HG02642 (cell line): ENCODE measurements around the gene ANGPTL4.
"Not testable (repeated sequence)": the region's sequence is repeated elsewhere in the genome, so short reads cannot be mapped to it uniquely, and the experiment has no call there.

Experiments used
- ATAC-seq: cut with Tn5 transposase; IDR thresholded peaks from one replicate; pipeline ENCODE4 v1.9.1; 2021; ENCODE audit warnings: mild to moderate bottlenecking; ENCODE audit not compliant: unreplicated experiment, poor library complexity

The ANGPTL4 gene

GRCh38 chr19:8363803-8364771 is at the start of gene ANGPTL4:
Gene ANGPTL4, plus strand, starts transcription at chr19:8364155. Its CDS starts 167 bp downstream, at chr19:8364322.
- ATAC-seq, result no peak

- ATAC-seq, result not testable (repeated sequence)
These were observed 48.8 kb upstream of the ANGPTL4 start for GRCh38 chr19:8314981-8315640.

GRCh38 chr19:8316351-8317125 is 47.4 kb upstream of the ANGPTL4 start:
- no peak for ATAC-seq

- ATAC-seq, result not testable (repeated sequence)
These were observed 45.1 kb upstream of the ANGPTL4 start for GRCh38 chr19:8318835-8319234.

- ATAC-seq, result no peak
These were observed 44.0 kb upstream of the ANGPTL4 start for GRCh38 chr19:8319807-8320520.

- ATAC-seq, result no peak
These were observed 43.3 kb upstream of the ANGPTL4 start for GRCh38 chr19:8320564-8321066.

GRCh38 chr19:8321067-8321985 is 42.6 kb upstream of the ANGPTL4 start, which contains the start of the genes NDUFA7 and RPS28:
Gene NDUFA7, minus strand, starts transcription at chr19:8321375. Its CDS starts 17 bp downstream, at chr19:8321358.
Gene RPS28, plus strand, starts transcription at chr19:8321496. Its CDS starts 35 bp downstream, at chr19:8321531.
- ATAC-seq, result peak; percentile 92

GRCh38 chr19:8321986-8322637 is 41.8 kb upstream of the ANGPTL4 start:
- no peak for ATAC-seq

GRCh38 chr19:8322638-8322997 is 41.3 kb upstream of the ANGPTL4 start:
- no peak for ATAC-seq

GRCh38 chr19:8323781-8324185 is 40.2 kb upstream of the ANGPTL4 start:
- ATAC-seq, result no peak

- no peak for ATAC-seq
These were observed 39.5 kb upstream of the ANGPTL4 start for GRCh38 chr19:8324186-8325050.

GRCh38 chr19:8325454-8325853 is 38.5 kb upstream of the ANGPTL4 start:
- ATAC-seq, result no peak

- ATAC-seq, result no peak
These were observed 34.0 kb upstream of the ANGPTL4 start for GRCh38 chr19:8329996-8330395.

GRCh38 chr19:8331263-8331845 is 32.6 kb upstream of the ANGPTL4 start:
- no peak for ATAC-seq

GRCh38 chr19:8332976-8333766 is 30.8 kb upstream of the ANGPTL4 start:
- ATAC-seq, result no peak
